SW 1271 (cell line): ENCODE data around the gene NLGN1.
"Not testable (repeated sequence)": the region's sequence is repeated elsewhere in the genome, so short reads cannot be mapped to it uniquely, and the experiment has no call there.

Source experiments
- DNase-seq, 2 experiments: peaks; one replicate each; lab custom pipeline; 2025; lab: John Stamatoyannopoulos, UW

Gene NLGN1

GRCh38 chr3:174168538-174169254 is 771.2 kb downstream of the NLGN1 start:
- DNase-seq = no peak

- DNase-seq = no peak
These were observed 772.2 kb downstream of the NLGN1 start for GRCh38 chr3:174169736-174170135.

- DNase-seq = no peak
These were observed 772.7 kb downstream of the NLGN1 start for GRCh38 chr3:174170248-174170647.

GRCh38 chr3:174186377-174186989 is 788.9 kb downstream of the NLGN1 start:
- DNase-seq = no peak

- DNase-seq = no peak
These were observed 793.8 kb downstream of the NLGN1 start for GRCh38 chr3:174191380-174191779.

- DNase-seq = no peak
These were observed 794.4 kb downstream of the NLGN1 start for GRCh38 chr3:174191895-174192294.

GRCh38 chr3:174192471-174192870 is 794.9 kb downstream of the NLGN1 start:
- DNase-seq = no peak

- no peak for DNase-seq
These were observed 796.1 kb downstream of the NLGN1 start for GRCh38 chr3:174193604-174194003.

GRCh38 chr3:174197416-174197815 is 799.9 kb downstream of the NLGN1 start:
- DNase-seq = no peak

- DNase-seq = no peak
These were observed 800.7 kb downstream of the NLGN1 start for GRCh38 chr3:174198199-174198598.

GRCh38 chr3:174199696-174200095 is 802.2 kb downstream of the NLGN1 start:
- no peak for DNase-seq

- DNase-seq = no peak
These were observed 804.6 kb downstream of the NLGN1 start for GRCh38 chr3:174202116-174202515.

GRCh38 chr3:174202561-174202960 is 805.0 kb downstream of the NLGN1 start:
- no peak for DNase-seq

GRCh38 chr3:174204765-174205164 is 807.2 kb downstream of the NLGN1 start:
- DNase-seq = no peak

GRCh38 chr3:174206607-174207192 is 809.2 kb downstream of the NLGN1 start:
- DNase-seq = no peak

- no peak for DNase-seq
These were observed 810.6 kb downstream of the NLGN1 start for GRCh38 chr3:174208161-174208560.

- DNase-seq = not testable (repeated sequence)
These were observed 814.4 kb downstream of the NLGN1 start for GRCh38 chr3:174211896-174212295.

- DNase-seq = no peak
These were observed 817.9 kb downstream of the NLGN1 start for GRCh38 chr3:174215456-174215855.

GRCh38 chr3:174216019-174216418 is 818.5 kb downstream of the NLGN1 start:
- DNase-seq = no peak

- DNase-seq = no peak
These were observed 819.6 kb downstream of the NLGN1 start for GRCh38 chr3:174216946-174217718.

- DNase-seq = no peak
These were observed 820.5 kb downstream of the NLGN1 start for GRCh38 chr3:174218016-174218415.

- no peak for DNase-seq
These were observed 822.2 kb downstream of the NLGN1 start for GRCh38 chr3:174219738-174220137.
